HG02852 (cell line): ENCODE data around the gene FBN3.
"Not testable (repeated sequence)": the region's sequence is repeated elsewhere in the genome, so short reads cannot be mapped to it uniquely, and the experiment has no call there.

Source experiments
- ATAC-seq: cut with Tn5 transposase; IDR thresholded peaks from one replicate; pipeline ENCODE4 v1.9.1; 2021; ENCODE audit warnings: mild to moderate bottlenecking, moderate library complexity; ENCODE audit not compliant: unreplicated experiment

The FBN3 gene

GRCh38 chr19:8120636-8121480 lies 28.5 kb downstream of the FBN3 start:
- no peak for ATAC-seq

GRCh38 chr19:8117991-8118390 lies 31.4 kb downstream of the FBN3 start:
- ATAC-seq: no peak

DNA sequence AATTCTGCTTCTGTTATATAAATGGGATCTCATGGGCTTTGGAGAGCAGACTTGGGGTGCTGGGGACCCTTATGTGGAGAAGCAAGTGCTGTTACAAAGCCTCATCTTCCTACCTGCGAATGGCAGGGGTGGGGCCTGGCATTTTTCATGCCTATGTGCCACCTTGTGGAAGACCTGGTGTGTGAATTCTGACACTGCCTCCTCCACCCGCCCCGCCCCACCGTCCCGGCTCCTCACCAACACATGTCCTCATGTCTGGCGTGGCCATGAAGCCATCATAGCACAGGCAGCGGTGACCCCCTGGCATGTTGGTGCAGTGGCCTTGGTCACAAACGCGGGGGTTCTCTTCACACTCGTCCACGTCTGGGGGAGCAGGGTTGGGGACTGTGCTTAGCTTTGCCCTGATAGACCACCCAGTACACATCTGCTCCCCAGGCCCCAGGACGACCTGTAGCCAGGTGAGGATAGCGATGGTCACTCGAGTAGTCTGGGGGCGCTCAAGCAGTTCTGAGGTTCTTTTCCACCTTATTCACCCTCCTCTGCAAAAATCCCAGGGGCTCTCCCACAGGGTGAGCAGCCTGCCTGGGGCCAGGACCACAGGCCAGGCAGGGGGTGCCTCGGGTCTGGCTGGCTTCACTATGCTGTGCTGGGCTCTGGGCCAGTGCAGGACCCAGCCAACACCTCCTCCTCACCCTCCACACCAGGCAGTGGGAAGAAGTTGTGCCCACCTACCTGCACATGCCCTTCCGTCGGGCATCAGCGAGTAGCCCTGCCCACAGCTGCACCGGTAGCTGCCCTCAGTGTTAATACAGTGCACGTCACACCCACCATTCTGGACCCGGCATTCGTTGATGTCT lies 32.7 kb downstream of the FBN3 start:
- no peak for ATAC-seq

- no peak for ATAC-seq
Measured at GRCh38 chr19:8115805-8116396, 33.5 kb downstream of the FBN3 start.

DNA sequence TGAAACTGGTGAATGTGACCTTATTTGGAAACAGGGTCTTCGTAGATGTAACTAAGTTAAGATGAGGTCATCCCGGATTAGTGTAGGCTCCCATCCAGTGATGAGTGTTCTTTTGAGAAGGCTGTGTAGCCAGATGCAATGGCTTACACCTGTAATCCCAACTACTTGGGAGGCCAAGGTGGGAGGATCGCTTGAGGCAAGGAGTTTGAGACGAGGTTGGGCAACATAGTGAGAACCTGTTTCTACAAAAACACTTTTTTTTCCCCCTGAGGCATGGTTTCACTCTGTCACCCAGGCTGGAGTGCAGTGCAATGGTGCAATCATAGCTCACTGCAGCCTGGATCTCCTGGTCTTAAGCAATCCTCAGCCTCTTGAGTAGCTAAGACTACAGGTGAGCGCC lies 36.4 kb downstream of the FBN3 start:
- no peak for ATAC-seq

GRCh38 chr19:8111376-8111775 lies 38.0 kb downstream of the FBN3 start:
- no peak for ATAC-seq

- ATAC-seq: no peak
Measured at GRCh38 chr19:8110931-8111330, 38.5 kb downstream of the FBN3 start.

GRCh38 chr19:8109890-8110662 lies 39.3 kb downstream of the FBN3 start:
- no peak for ATAC-seq

GRCh38 chr19:8109455-8109854 lies 39.9 kb downstream of the FBN3 start:
- ATAC-seq: no peak

GRCh38 chr19:8108560-8109445 lies 40.6 kb downstream of the FBN3 start:
- no peak for ATAC-seq

DNA sequence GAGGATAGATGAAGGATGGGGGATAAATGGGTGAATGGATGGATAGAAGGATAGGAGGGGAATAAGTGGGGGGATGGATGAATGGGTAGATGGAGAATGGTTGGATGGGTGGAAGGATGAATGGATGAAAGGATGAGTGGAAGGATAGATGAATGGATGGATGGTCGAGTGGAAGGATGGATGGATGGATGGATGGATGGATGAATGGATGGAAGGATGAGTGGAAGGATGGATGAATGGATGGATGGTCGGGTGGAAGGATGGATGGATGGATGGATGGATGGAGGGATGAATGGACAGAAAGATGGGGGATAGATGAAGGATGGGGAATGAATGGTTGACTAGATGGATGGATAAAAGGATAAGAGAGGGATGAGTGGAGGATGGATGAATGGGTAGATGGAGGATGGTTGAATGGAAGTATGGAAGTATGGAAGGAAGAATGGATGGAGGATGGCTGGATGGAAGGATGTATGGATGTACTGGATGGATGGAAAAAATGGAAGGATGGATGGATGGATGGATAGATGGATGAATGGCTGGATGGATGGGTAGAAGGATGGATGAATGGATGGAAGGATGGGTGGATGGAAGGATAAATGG lies 42.0 kb downstream of the FBN3 start:
- no peak for ATAC-seq

DNA sequence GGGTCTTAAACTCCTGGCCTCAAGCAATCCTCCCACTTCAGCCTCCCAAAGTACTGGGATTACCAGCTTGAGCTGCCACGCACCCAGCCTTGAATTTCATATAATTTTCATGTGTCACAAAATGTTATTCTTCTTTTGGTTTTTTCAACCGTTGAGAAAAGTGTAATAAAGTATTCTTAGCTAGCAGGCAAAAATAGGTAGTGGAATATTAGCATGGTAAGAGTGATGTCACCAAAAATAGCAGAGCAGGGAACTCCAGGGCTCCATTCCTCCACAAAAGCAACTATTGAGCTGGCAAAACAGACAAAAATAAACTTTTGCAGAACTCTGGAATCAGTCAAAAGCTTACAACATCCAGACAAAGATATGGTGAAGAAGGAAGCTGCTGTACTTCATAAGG lies 43.9 kb downstream of the FBN3 start:
- no peak for ATAC-seq

GRCh38 chr19:8101910-8102309 lies 47.5 kb downstream of the FBN3 start:
- not testable (repeated sequence) for ATAC-seq

DNA sequence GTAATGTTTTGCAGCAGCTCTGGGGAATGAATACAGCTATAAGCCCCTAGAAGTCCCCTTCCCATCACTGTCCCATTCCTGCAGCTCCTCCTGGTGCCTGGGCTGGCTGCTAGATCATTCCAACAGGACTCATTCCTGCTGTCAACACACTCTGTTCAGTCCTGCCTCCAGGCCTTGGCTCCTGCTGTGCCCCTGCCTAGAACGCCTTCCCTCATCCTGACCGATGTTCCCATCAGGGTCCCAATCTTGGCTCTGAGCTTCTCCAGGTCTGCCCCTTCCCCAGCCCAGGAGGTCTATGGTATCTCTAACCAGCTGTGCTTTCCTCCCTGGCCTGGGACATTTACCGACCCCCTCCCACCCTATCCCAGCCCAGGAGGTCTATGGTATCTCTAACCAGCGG lies 48.1 kb downstream of the FBN3 start:
- no peak for ATAC-seq

GRCh38 chr19:8097681-8098567 lies 51.5 kb downstream of the FBN3 start:
- no peak for ATAC-seq

- ATAC-seq: no peak
Measured at GRCh38 chr19:8097198-8097597, 52.2 kb downstream of the FBN3 start.

DNA sequence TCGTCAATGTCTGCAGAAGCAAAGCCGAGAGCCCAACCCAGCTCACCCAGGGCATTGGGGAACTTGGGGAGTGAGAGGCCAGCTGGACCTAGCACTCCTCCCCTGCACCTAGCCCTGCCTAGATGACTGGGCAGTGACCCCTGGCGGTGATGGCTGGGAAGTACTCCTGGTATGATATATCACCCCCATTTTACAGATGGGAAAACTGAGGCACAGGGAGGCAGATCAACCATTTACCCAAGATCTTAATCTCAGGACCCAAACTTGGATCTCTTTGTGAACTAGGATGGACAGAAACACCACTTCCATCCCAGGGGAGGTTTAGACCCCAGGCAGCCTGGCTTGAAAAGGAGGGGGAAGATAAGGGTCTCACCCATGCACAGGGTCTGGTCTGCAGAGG lies 53.3 kb downstream of the FBN3 start:
- no peak for ATAC-seq

DNA sequence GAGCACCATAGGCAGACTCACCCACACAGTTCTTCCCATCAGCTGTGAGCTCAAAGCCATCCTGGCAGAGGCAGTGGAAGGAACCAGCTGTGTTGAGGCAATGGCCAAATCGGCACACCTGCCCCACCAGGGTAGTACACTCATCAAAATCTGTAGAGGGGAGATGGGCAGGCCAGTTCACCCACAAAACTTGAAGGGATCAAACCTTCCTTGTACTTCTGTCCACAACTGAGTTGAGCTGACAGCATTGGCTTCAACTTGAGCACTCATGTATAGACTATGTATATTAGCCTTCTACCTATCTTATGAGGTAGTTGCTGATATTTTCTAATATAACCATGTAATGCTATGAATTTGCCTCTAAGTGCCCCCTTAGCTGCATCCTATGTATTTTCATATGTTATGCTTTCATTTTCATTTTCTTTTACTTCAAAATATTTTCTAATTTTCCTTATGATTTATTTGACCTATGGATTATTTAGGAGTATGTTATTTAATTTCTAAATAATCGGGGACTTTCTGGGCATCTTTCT lies 54.0 kb downstream of the FBN3 start:
- no peak for ATAC-seq
